A204.1 (cell line): ENCODE measurements around the gene TBCE.
A peak's percentile ranks its signal among the peaks of the same experiment; 100 is the strongest.

Source experiments
- FAIRE-seq: peaks from 2 replicates; lab custom pipeline; 2012; peaks lifted over from hg19 to GRCh38; lab: Jason Lieb, UNC

Gene TBCE

GRCh38 chr1:235411489-235412486, 44.6 kb downstream of the TBCE start:
- FAIRE-seq: no peak

GRCh38 chr1:235415008-235415904, 48.0 kb downstream of the TBCE start:
- FAIRE-seq: peak; percentile 78

GRCh38 chr1:235416662-235417049, 49.4 kb downstream of the TBCE start:
- no peak for FAIRE-seq

GRCh38 chr1:235417086-235417697, 50.0 kb downstream of the TBCE start:
- peak; percentile 95 for FAIRE-seq

GRCh38 chr1:235421751-235422150, 54.5 kb downstream of the TBCE start:
- FAIRE-seq: no peak

- FAIRE-seq: no peak
Observed at GRCh38 chr1:235423214-235423652, 56.0 kb downstream of the TBCE start.

GRCh38 chr1:235424092-235424491, 56.9 kb downstream of the TBCE start:
- no peak for FAIRE-seq

- FAIRE-seq: no peak
Observed at GRCh38 chr1:235425357-235425756, 58.1 kb downstream of the TBCE start.

GRCh38 chr1:235426143-235426542, 58.9 kb downstream of the TBCE start:
- FAIRE-seq: no peak

- no peak for FAIRE-seq
Observed at GRCh38 chr1:235426680-235427079, 59.5 kb downstream of the TBCE start.

GRCh38 chr1:235427447-235427846, 60.2 kb downstream of the TBCE start:
- no peak for FAIRE-seq

- no peak for FAIRE-seq
Observed at GRCh38 chr1:235429143-235429542, 61.9 kb downstream of the TBCE start.

GRCh38 chr1:235430991-235431390, 63.8 kb downstream of the TBCE start:
- no peak for FAIRE-seq

- FAIRE-seq: no peak
Observed at GRCh38 chr1:235434001-235434400, 66.8 kb downstream of the TBCE start.

- no peak for FAIRE-seq
Observed at GRCh38 chr1:235441159-235441685, 74.0 kb downstream of the TBCE start.

GRCh38 chr1:235442788-235443429, 75.7 kb downstream of the TBCE start:
- FAIRE-seq: no peak

GRCh38 chr1:235448616-235449015, 81.4 kb downstream of the TBCE start:
- FAIRE-seq: no peak

GRCh38 chr1:235450433-235450832, 83.2 kb downstream of the TBCE start:
- FAIRE-seq: no peak

GRCh38 chr1:235450886-235451483, 83.8 kb downstream of the TBCE start:
- FAIRE-seq: no peak

- no peak for FAIRE-seq
Observed at GRCh38 chr1:235454021-235454420, 86.8 kb downstream of the TBCE start.

GRCh38 chr1:235455097-235455496, 87.9 kb downstream of the TBCE start:
- no peak for FAIRE-seq
